Ureter (tissue), 1 donor: ENCODE results near the gene DCXR. TPM values are rescaled to one million over a fixed set of nuclear protein-coding genes. Genes with fewer than 3 reads are reported as not detected.

Source experiments
- DNase-seq: peaks from one replicate; pipeline ENCODE4 v3.0.0-alpha.2; 2020; ENCODE audit warnings: low spot score
- total RNA-seq: library from RNA; stranded (reverse); gene quantifications from one replicate; pipeline ENCODE4 v1.2.4, GENCODE V29; 2023
- donor health status: DM: yes; HTN: yes; CAD: no.

DCXR gene
- total RNA-seq, 1 donor from 2014 or later: 176 TPM

DNA sequence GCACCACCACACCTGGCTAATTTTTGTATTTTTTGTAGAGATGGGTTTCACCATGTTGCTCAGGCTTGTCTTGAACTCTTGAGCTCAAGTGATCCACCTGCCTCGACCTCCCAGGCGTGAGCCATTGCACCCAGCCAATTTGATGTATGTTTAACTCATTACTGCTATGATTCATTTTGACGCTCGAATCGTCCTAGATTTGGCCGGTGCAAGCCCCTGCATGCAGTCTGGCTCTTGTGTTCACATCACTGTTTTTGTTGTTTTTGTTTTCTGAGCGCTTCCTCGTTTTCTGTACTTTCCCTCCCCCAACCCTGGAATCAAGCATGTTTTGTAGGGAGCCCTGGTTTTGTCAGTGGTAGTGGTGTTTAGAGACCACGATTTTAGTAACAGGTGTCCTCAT is 35.9 kb upstream of the DCXR start:
- DNase-seq: no peak

DNA sequence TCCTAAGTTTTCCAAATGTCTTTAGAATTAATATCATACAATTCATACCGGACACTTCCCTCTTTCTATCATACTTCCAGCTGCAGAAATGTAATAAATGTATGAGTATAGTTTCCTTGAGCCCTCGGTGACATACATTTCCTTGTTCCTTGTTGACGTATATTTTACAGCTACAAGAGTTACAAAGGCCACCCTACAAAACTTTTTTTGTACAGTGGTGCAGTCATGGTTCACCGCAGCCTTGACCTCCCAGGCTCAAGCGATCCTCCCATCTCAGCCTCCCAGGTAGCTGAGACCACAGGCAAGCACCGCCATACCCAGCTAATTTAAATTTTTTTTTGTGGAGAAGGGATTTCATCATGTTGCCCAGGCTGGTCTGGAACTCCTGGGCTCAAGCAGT is 35.3 kb upstream of the DCXR start:
- no peak for DNase-seq

DNA sequence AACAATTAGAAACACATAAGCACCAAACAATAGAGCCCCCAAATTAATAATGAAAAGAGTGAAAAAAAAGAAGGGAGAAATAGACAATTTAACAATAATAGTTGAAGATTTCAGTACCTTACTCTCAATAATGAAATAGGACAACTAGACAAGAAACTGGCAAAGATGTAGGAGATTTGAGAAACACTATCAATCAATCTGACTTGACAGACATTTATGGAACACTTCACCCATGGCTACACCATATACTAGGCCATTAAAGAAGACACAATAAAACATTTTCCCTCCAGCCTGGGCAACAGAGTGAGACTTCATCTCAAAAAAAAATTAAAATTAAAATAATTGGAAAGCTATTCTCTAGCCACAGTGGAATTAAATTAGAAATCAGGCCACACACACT is 33.1 kb upstream of the DCXR start:
- DNase-seq: no peak

DNA sequence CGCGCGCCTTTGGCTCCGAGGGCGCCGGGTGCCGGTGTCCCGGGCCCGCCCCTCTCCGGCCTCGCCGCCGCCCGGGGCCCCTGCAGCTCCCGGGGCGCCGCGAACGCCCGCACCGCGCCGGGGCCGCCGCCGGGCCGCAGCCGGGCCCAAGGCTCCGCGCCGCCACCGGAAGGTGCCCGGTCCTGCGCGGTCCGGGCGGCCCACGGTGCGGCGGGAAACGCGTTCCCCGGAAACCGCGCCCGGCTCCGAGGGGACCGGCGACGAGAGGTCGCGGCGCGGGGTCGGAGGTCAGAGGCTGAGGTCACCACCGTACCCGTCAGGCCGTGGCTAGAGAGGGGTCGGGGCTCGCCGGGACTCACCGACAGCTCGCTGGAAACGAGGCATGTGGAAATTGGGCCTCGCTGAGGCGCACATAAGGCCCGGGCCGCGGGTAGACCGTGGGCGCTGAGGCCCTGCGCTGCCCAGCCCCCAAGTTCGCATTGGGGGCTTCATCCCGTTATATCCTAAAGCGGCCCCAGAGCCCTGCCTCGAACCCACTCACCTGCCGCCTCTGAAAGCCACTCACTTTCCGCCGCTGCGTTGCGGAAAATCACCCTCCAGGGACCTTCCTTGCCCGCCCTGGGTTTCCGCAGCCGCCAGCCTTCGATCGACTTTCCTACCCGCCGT is 28.3 kb upstream of the DCXR start, which contains the start of gene DUS1L:
TSS of gene DUS1L (minus strand) at position 167 of the 666 bp plus-strand sequence. CDS start 745 bp downstream, outside the sequence.
- DNase-seq: no peak

DNA sequence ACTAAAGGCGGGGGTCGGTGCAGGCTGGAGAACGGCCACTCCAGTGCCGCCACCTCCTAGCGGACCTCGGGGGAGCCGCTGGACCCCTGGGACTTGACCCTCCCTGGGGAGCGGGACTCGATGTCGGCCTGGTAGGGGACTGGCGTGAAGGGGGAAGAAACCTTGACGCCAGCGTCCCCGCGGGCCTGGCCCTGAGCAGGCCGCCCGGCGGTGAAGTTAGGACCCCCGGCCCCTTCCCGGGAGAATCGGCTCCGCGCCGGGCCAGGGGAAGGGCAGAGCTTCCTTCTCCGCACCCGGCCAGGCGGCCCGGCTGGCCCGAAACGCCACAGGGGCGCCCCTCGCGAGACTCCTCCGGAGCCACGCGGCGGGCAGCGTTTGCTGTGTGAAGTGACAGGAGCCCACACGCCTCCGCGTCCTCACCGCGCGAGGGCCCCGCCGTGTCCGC is 27.7 kb upstream of the DCXR start:
- no peak for DNase-seq

DNA sequence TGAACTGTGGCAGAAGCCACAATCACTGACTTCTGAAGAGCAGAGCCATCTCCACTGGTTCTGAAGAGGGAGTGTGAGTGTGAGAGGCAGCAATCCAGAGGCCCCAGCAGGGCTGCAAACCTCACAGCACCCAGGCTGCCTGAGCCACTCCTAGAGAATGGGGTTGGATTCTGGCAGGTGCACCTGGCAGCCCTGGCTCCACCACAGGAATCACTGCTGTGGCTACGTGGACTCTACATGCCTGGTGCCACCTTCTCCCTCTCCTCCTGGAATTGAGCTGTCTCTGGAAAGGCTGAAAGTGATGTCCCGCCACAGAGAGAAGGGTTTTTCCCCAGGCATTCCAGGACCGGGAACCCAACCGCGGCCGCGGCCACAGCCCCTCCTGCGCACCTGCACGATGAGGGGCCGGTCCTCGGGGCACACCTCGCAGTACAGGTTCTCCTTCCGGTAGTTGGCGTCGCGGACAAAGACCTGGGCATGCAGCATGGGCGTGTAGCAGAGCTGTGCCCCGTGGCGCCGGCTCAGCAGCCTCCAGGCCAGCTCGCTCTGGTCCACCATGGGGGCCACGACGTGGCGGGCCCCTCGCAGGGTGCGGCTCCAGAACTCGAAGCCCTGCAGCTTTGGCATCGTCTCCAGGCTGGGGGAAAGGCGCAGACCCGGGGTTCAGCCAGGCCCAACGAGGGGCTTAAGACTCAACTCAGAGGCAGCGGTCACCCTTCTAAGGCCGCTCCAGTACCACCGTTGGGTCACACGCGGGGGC is 27.1 kb upstream of the DCXR start:
- DNase-seq: no peak

DNA sequence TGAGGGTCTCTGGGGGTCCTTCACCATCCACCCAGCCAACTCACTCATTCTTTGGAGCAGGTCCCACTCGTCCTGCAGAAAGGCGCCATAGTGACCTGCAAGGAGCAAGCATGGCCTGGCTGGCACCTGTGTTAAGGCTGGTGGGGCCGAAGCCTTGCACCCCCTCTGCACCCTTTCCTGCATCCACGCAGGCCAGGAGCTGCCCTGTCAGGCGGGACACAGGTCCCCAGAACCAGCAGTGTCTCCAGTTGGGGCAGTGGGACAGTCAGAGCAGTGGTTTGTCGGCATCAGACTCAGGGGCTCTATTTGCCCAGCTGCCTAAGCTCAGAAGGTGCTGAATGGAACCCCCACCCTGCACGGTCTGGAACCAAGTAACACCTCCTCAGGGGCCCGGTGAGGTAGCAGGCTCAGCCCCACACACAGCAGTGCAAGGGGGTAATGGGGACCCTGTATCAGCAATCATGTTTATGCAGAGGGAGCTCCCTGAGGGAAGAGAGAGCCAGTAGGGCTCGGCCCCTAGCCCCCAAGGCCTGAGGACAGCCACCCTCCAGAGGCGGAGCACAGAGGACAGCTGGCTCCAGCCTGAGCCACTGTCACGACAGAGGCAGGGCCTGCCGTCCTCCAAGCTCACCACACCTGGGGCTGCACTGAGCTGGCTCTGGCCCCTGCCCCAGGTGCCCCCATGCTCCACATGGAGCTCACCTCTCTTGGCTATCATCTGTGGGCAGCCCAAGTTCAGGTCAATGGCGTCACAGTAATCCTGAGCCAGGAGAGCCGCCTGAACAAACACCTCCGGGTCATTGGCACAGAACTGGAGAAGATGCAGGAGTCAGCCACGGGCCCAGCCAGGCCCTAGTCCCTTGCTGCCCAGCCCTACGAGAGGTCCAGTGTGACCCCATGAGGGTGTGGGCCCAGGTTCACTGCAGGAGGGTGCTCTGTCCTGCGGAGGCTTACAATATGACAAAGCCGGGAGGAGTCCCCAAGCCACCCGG is 26.2 kb upstream of the DCXR start:
- DNase-seq: no peak

DNA sequence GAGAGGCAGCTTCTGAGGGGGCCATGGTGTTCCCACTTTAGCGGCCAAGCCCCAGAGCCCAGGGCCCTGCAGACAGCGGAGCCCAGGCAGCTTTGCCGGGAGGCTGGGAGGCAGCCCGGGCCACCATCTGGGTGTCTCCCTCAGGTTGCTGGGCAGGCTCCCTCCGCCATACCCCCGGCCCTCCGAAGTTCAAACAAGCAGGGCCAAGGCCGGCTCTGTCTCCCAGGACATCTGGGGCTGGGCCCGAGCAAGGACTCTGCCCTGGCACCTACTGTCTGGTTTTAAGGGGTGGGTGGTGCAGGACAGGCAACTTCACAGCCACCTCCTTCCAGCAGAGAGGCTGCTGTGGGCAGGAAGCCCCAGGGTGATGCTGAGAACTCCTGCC is 25.5 kb upstream of the DCXR start:
- DNase-seq: no peak

DNA sequence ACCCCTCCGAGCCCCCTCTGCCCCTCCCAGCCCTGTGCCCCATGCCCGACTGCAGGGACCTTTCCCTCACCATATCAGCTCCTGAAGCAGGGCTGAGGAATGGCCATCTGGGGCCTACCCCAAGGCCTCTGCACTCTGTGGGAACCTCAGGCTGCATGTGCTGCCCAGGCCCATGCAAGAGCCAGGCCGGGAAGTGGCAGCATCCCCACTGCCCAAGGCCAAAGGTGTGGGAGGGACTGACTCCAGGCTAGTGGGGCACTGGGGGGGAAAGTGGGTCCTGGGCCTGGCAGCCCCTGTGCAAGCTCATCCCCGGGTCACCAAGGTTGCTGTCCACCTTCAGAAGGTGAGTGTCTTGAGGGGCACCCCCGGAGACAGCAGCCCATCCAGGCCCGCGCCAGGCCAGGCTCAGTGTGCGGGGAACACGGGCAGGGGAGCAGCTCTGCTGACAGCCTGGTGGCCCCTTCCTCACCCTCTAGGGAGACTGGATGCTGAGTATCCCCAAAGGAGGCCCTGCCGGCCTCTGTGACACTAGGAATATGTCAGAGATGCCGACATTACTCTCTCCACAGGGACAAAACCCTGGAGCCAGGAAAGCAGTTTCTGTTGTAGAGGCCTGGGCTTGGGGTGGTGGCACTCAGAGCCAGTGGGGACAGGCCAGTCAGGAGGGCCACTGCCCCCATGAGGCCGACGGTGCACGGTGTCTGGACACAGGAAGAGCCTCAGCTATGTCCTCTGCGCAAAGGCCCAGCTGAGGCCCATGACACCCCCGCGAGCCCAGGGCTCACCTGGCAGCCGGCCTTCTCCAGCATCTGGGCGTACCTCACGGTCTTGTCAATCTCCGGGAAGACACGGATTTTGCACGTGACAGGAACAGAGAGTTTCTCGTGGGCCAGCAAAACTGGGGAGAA is 24.8 kb upstream of the DCXR start:
- DNase-seq: no peak

DNA sequence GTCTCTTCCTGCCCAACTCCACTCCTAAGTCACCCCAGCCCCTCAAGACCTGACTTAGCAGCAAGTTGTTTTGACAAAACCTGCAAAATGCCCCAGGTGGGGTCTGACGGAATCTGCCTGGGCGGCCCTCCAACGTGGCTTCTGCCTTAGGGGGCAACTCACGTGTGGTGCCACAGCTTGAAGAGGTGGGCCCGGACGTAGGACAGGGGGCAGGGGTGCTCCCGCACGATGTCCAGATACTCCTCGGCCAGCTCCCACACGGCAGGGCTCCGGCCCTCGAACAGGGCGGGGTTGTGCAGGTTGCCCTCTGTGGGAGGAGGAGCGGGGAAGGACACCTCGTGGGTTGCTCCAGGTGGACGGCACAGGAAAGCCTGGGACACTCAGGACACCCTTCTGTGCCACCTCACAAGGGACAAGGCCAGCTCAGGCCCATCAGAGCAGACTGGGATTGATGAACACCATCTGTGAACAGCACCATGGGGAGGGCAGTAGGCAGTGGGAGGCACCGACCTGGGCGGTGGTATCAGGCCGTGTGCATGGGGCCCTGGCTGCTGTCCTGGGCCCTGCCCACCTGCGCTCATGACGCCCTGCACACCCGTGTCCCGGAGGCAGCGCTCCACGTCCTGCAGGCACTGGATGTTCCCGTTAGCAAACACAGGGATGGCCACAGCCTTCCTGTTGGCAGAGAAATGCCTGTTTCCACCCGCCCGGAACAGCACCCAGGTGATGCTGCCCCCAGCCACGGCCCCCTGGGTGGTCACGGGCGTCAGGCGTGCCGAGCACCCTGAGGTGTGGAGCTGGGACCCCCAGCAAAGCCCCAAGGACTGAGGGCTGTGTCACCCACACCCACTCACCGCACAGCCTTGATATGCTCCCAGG is 23.8 kb upstream of the DCXR start:
- no peak for DNase-seq

DNA sequence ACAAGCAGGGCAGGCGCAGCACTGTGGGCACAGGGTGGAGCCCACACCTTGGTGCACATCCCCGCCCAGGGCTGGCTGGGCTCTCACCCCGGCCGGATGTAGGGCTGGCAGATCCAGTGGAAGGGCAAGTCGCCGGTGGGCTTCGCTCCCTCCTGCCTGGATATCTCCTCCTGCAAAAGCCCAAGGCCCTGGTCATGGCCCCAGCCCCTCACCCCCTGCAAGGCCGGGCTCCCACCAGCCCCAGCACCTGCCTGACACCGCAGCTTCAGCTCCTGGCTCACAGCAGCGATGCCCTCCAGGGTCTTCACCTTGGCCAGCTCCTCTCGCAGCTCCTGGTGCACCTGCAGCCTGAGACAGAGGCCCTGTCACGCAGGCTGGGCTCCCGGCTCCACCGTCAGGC is 23.1 kb upstream of the DCXR start:
- DNase-seq: no peak

DNA sequence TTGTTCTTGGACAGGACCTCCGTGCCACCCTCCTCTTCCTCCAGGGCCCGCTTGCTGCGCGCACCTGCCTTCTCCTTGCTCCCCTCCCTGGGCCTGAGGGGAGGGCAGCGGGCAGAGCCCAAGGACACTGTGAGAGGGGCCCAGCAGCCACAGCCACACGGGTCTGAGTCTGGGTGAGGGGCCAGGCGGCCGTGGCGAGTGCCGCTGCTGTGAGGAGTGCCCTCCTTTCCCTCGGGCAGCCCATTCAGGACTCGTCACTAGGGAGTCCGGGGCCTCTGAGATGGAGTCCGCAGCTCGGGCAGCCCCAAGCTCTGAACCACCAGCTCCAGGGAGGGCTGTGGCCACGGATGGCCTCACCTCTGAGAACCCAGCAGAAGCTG is 22.5 kb upstream of the DCXR start:
- no peak for DNase-seq

DNA sequence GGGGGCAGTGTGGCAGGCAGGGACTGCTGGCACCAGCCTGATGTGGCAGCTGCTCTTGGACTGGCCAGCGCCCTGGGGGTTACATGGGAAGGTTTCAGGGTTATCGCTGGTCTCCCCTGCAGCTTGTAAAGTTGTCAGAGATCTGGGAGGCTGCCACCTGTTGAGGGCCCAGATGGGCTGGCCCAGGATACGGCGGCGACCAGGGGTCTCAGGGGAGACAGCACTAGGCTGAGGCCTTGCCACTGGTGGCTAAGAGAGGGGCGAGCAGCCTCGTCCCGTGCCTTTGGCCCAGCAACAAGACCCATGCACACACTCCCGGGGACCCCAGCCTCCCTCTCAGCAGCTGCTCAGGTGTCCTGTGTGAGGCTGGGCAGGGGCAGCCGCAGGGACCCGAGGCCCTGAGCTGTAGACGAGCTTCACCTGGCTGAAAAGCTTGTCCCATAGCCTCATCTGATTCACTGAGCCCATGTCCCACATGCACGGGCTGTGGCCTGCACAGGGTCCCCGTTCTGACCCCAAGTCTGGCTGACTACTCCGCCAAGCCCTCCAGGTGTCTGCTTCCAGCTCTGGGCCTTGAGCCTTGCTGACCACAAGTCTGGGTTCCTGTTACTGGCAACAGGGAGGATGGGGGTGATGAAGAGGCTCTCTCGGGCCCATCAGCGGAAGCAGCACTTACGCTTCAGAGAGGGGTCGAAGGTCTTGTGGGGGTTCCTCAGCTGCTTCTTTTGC is 21.9 kb upstream of the DCXR start:
- no peak for DNase-seq

DNA sequence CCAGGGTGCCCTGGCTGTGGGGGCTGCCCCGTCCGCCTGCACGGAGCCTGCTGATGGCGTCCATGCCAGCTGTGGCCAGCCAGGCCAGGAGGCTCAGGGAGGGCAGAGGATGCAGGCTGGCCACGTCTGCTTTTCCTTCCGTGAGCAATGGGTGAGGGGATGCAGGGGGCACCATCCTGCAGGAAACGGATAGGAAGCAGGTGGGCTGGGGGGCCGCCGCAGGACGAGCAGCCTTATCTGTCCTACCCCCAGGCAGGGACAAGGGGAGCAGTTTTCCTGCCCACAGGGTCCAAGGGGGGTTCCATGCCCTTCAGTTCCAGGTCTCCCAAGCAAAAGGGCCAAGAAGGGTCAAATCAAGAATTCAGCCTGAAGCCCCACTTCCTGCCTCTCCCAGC is 21.4 kb upstream of the DCXR start:
- DNase-seq: no peak

DNA sequence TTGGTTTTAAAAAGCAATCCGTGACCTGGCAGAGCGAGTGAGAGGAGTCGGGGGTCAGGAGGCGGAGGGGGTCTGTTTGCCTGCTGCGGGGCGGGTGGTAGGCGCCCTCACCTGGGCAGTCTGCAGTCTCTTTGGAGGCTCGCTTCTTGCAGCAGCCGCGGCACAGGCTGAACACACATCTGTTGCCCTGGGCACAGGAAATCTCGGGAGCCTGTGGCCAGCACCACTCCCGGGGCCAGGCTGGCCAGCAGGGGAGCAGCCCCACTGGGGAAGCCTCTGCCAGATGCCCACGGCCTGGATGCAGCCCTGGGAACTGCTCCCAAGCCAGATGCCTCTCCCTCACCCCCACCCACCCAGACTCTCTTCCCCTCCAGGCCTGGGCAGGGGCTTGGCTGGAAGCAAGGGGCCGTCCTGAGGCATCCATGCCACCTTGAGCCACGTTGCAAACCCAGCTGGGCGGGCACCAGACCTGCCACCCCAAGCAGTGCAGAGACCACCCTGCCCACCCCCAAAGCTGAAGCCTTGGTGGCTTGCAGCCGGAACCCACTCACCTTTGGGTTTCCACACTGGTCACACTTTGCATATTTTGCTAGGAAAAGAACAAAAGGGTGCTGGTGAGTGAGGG is 20.8 kb upstream of the DCXR start:
- DNase-seq: no peak

DNA sequence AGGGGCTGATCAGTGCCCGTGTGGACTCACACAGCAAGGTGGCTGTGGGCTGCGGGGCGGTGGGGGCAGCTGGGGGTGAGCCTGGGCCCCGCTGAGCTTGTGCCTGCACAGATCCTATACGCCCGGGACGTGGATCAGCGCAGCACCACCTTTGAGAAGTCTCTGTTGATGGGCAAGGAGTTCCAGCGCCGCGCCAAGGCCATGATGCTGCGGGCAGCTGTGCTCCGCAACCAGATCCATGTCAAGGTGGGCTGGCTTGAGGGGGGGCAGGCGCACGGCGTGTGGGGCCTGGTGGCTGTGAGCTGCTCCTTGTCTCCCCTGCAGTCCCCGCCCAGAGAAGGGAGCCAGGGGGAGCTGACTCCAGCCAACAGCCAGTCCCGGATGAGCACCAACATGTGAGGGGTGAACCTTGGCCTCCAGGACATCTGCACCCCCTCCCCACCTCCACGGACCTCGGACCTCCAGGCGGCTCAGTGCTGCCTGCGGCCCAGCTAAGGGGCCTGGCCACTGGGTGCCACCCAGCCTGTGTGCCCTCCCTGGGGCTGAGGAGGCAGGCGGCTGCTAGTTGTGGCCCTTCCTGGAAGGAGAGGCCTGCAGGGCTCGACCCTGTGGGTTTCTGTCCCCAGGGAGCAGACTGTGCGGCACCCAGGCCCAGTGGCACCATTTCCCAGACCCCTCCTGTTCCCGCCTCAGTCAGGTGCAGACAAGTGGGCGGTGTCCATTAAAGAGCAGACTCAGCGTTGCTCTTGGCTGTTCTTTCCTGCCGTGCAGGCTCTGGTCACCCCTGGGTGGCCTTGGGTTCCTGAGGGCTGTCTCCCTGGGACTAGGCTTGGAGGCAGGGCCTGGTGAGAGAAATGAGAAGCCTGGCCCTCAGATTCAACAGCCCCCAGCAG is 19.5 kb upstream of the DCXR start:
- DNase-seq: no peak

DNA sequence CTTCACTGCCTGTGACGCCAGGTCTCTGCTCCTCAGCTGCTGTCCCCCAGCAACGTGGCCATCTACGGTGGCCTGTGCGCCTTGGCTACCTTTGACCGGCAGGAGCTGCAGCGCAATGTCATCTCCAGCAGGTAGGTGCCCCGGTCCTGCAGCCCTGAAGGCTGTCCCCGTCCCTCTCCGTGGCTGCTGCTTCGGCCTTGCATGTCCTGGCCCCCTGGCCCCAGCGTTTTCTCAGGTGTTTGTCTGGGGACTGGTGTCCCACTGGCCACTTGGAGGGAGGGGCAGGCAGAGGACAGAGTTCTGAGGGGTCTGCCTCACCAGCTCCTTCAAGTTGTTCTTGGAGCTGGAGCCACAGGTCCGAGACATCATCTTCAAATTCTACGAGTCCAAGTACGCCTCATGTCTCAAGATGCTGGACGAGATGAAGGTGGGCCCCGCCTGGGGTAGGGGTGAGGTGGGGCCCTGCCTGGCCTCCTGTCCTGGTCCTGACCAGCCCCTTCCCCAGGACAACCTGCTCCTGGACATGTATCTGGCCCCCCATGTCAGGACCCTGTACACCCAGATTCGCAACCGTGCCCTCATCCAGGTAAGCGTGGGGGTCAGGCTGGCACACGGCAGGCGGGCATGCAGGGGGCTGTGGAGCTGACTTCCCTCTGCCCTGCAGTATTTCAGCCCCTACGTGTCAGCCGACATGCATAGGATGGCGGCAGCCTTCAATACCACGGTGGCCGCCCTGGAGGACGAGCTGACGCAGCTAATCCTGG is 18.6 kb upstream of the DCXR start:
- DNase-seq: no peak
